Activated CD8-positive, alpha-beta memory T cell treated with anti-CD3 and anti-CD28 coated beads for 24 hours (primary cell): ENCODE measurements around the gene ALKBH8.
"Not testable (repeated sequence)": the region's sequence is repeated elsewhere in the genome, so short reads cannot be mapped to it uniquely, and the experiment has no call there.

ENCODE experiments used
- DNase-seq: peaks from one replicate; pipeline ENCODE4 v3.0.0-alpha.2; 2020

Gene ALKBH8

GRCh38 chr11:107576497-107577345 lies 11.2 kb upstream of the ALKBH8 start:
- peak; percentile 77 for DNase-seq

GRCh38 chr11:107573438-107573837 lies 7.9 kb upstream of the ALKBH8 start:
- no peak for DNase-seq

GRCh38 chr11:107570015-107570414 lies 4.5 kb upstream of the ALKBH8 start:
- DNase-seq = no peak

GRCh38 chr11:107567739-107568335 lies 2.3 kb upstream of the ALKBH8 start:
- no peak for DNase-seq

- no peak for DNase-seq
Observed at GRCh38 chr11:107566569-107566968, 1.0 kb upstream of the ALKBH8 start.

GRCh38 chr11:107565955-107566501 lies 493 bp upstream of the ALKBH8 start:
- DNase-seq = not testable (repeated sequence)

GRCh38 chr11:107564877-107565218 lies 687 bp downstream of the ALKBH8 start:
- no peak for DNase-seq

GRCh38 chr11:107563702-107564101 lies 1.8 kb downstream of the ALKBH8 start:
- DNase-seq = peak; percentile 57

GRCh38 chr11:107562647-107563208 lies 2.8 kb downstream of the ALKBH8 start:
- no peak for DNase-seq

GRCh38 chr11:107561688-107562087 lies 3.8 kb downstream of the ALKBH8 start:
- no peak for DNase-seq

- no peak for DNase-seq
Observed at GRCh38 chr11:107550304-107550703, 15.2 kb downstream of the ALKBH8 start.

- no peak for DNase-seq
Observed at GRCh38 chr11:107549954-107550285, 15.6 kb downstream of the ALKBH8 start.

GRCh38 chr11:107549253-107549953 lies 16.1 kb downstream of the ALKBH8 start:
- DNase-seq = no peak

GRCh38 chr11:107547961-107548360 lies 17.6 kb downstream of the ALKBH8 start:
- no peak for DNase-seq

GRCh38 chr11:107545101-107545514 lies 20.4 kb downstream of the ALKBH8 start:
- no peak for DNase-seq

GRCh38 chr11:107538821-107539220 lies 26.7 kb downstream of the ALKBH8 start:
- DNase-seq = no peak

GRCh38 chr11:107538239-107538638 lies 27.3 kb downstream of the ALKBH8 start:
- no peak for DNase-seq

- not testable (repeated sequence) for DNase-seq
Observed at GRCh38 chr11:107537155-107537554, 28.4 kb downstream of the ALKBH8 start.

GRCh38 chr11:107526197-107526596 lies 39.3 kb downstream of the ALKBH8 start:
- DNase-seq = no peak

GRCh38 chr11:107508858-107509244 lies 56.7 kb downstream of the ALKBH8 start:
- no peak for DNase-seq

GRCh38 chr11:107508201-107508857 lies 57.2 kb downstream of the ALKBH8 start:
- DNase-seq = no peak

- DNase-seq = no peak
Observed at GRCh38 chr11:107505647-107506225, 59.8 kb downstream of the ALKBH8 start.
